GM12878 (cell line): ENCODE data around the gene ABCG4. TPM values are rescaled to one million over a fixed set of nuclear protein-coding genes. Genes with fewer than 3 reads are reported as not detected.

Experiments
- ATAC-seq: fragments of 200-7000 bp; cut with Tn5 transposase; 3 replicates; pipeline ENCODE4 v1.9.1; 2020; ENCODE audit warnings: mild to moderate bottlenecking, moderate library complexity
- BruUV-seq: library from RNA; stranded (reverse); fragments of 400-500 nt; replicated peaks from 2 replicates; lab custom pipeline; 2021; lab: Mats Ljungman, UMichigan
- CTCF ChIA-PET: fragments of 300-600 bp; sonication (Branson Sonifier 250); formaldehyde crosslinking; extraction: SDS; loops from one replicate; lab custom pipeline; 2021; ENCODE audit warnings: inconsistent platforms; lab: Yijun Ruan, JAX
- POLR2A ChIA-PET: fragments of 350-600 bp; formaldehyde crosslinking; extraction: SDS; loops from one replicate; lab custom pipeline; 2021; ENCODE audit warnings: inconsistent platforms; lab: Charles Lee
- RAD21 ChIA-PET: fragments of 300-600 bp; sonication (Branson Sonifier 250); formaldehyde crosslinking; loops from one replicate; lab custom pipeline; 2023; ENCODE audit warnings: antibody characterized with exemption; ENCODE audit not compliant: unreplicated experiment; lab: Charles Lee
- SMC1A ChIA-PET: fragments of 300-600 bp; sonication (Branson Sonifier 250); formaldehyde crosslinking; loops from one replicate; lab custom pipeline; 2023; ENCODE audit not compliant: unreplicated experiment, uncharacterized antibody; lab: Charles Lee
- DNase-seq: peaks from one replicate; pipeline ENCODE4 v3.0.0-alpha.2; 2011; ENCODE audit warnings: low read depth, low spot score
- FAIRE-seq: peaks from 3 replicates; lab custom pipeline; 2011; peaks lifted over from hg19 to GRCh38; lab: Jason Lieb, UNC
- H2AFZ ChIP-seq: 2 replicates; pipeline ENCODE4 v1.6.0; 2011; ENCODE audit warnings: low read depth, low read length, control low read depth; ENCODE audit not compliant: control insufficient read depth
- H3K27ac ChIP-seq: 2 replicates; pipeline ENCODE4 v1.5.1; 2011; ENCODE audit warnings: control low read depth; ENCODE audit not compliant: control insufficient read depth, insufficient read depth
- H3K27me3 ChIP-seq, 2 experiments: replicated peaks in 1 of 2; 2 replicates each; pipeline versions ENCODE4 v1.6.0 to v1.6.1; 2011; ENCODE audit warnings: low read length in 1 of 2; ENCODE audit not compliant: control insufficient read depth in 2 of 2, insufficient read depth in 2 of 2
- H3K36me3 ChIP-seq, 2 experiments: 2 replicates each; pipeline ENCODE4 v1.5.1; 2011; ENCODE audit warnings: low read length in 1 of 2; ENCODE audit not compliant: control insufficient read depth in 2 of 2, insufficient read depth in 2 of 2
- H3K4me1 ChIP-seq: 2 replicates; pipeline ENCODE4 v1.6.1; 2011; ENCODE audit warnings: mild to moderate bottlenecking, low read length, moderate library complexity, mixed read lengths; ENCODE audit not compliant: control insufficient read depth, insufficient read depth
- H3K4me2 ChIP-seq: 2 replicates; pipeline ENCODE4 v1.6.0; 2011; ENCODE audit warnings: control low read depth; ENCODE audit not compliant: control insufficient read depth, insufficient read depth
- H3K4me3 ChIP-seq: fragments of 200-600 bp; sonication (generic); 2 replicates; pipeline ENCODE4 v1.5.1; 2016
- H3K79me2 ChIP-seq: 2 replicates; pipeline ENCODE4 v1.6.0; 2011; ENCODE audit warnings: low read length; ENCODE audit not compliant: control insufficient read depth, insufficient read depth
- H3K9ac ChIP-seq: 2 replicates; pipeline ENCODE4 v1.8.0; 2011; ENCODE audit warnings: low read length, control low read depth, mixed read lengths; ENCODE audit not compliant: control insufficient read depth, insufficient read depth
- H3K9me3 ChIP-seq: replicated peaks from 3 replicates; pipeline ENCODE4 v1.5.1; 2011; ENCODE audit warnings: mild to moderate bottlenecking, low read length; ENCODE audit not compliant: control insufficient read depth, insufficient read depth
- H4K20me1 ChIP-seq: 2 replicates; pipeline ENCODE4 v1.6.0; 2011; ENCODE audit not compliant: control insufficient read depth, insufficient read depth
- BCL11A ChIP-seq: IDR thresholded peaks from 2 replicates; pipeline ENCODE4 v1.6.1; 2011; ENCODE audit warnings: low read depth, low read length
- CEBPB ChIP-seq, 2 experiments: fragments of 150-350 bp in 1 of 2; IDR thresholded peaks; 2 replicates each; pipeline ENCODE4 v1.6.1; 2012 to 2014; ENCODE audit warnings: low read depth in 2 of 2, low read length in 2 of 2, borderline replicate concordance in 1 of 2, inconsistent platforms in 1 of 2
- CHD4 ChIP-seq: fragments of 200-600 bp; sonication (generic); IDR thresholded peaks from 2 replicates; pipeline ENCODE4 v1.6.1; 2016; ENCODE audit warnings: mild to moderate bottlenecking
- MYB ChIP-seq: fragments of 150-350 bp; IDR thresholded peaks from 2 replicates; pipeline ENCODE4 v1.6.1; 2014; ENCODE audit warnings: mild to moderate bottlenecking, low read depth, low read length, borderline replicate concordance
- NRF1 ChIP-seq: conservative IDR thresholded peaks from 2 replicates; pipeline ENCODE4 v1.6.1; 2011; ENCODE audit warnings: mild to moderate bottlenecking, low read depth, low read length, improper control_type of control experiment
- RUNX3 ChIP-seq: IDR thresholded peaks from 2 replicates; pipeline ENCODE4 v1.6.1; 2012; ENCODE audit warnings: low read length, inconsistent platforms
- SMC3 ChIP-seq: IDR thresholded peaks from 2 replicates; pipeline ENCODE4 v1.6.1; 2011; ENCODE audit warnings: low read length, improper control_type of control experiment, borderline replicate concordance
- ZNF217 ChIP-seq: fragments of 450-650 bp; IDR thresholded peaks from 2 replicates; pipeline ENCODE4 v1.6.1; 2017; ENCODE audit warnings: antibody characterized with exemption, mild to moderate bottlenecking
- ZNF274 ChIP-seq: IDR thresholded peaks from one replicate; pipeline ENCODE4 v1.8.0; 2011; ENCODE audit not compliant: insufficient read length, insufficient read depth
- WGBS: methylation state at CpG from one replicate; pipeline ENCODE4 v1.1.6; 2016; ENCODE audit warnings: low lambda C conversion rate; ENCODE audit not compliant: insufficient replicate concordance, insufficient coverage; ENCODE audit errors: missing lambda C conversion rate; 5-methylcytosine and 5-hydroxymethylcytosine counted together
- in situ Hi-C: fragments of 300-500 bp; cut with MboI; formaldehyde crosslinking; loops from 9 replicates; pipeline ENCODE4 v1.14.3; 2018; ENCODE audit warnings: mixed read lengths
- intact Hi-C: fragments of 100-400 bp; cut with micrococcal nuclease; formaldehyde crosslinking; loops from one replicate; pipeline ENCODE4 v1.14.2; 2022; ENCODE audit not compliant: unreplicated experiment
- polyA plus RNA-seq, 11 experiments: library from polyadenylated mRNA; depleted of rRNA in 4 of 11; unstranded in 6 of 11; stranded (reverse) in 5 of 11; fragments of >200 nt; fragmentation: Nextera tagmentation in 4 of 11; fragmentation: Illumina TruSeq in 1 of 11; extraction: Ambion mirVana in 4 of 11; extraction: Trizol in 1 of 11; gene quantifications; 1 replicate in 1 of 11; 2 replicates in 10 of 11; pipeline versions ENCODE4 v1.2.1 to v1.2.3, GENCODE V29; 2011 to 2016; ENCODE audit warnings: inconsistent platforms in 2 of 11, missing spikeins in 2 of 11, low read depth in 1 of 11
- total RNA-seq, 4 experiments: library from RNA; depleted of rRNA in 3 of 4; stranded (reverse); fragments of >200 nt in 3 of 4; fragmentation: Illumina TruSeq in 1 of 4; extraction: Trizol in 1 of 4; gene quantifications; 2 replicates each; pipeline versions ENCODE4 v1.2.1 to v1.2.3, GENCODE V29; 2013 to 2021
- TF ChIP-seq, protein P1 (sequence below): fragments of 150-350 bp; IDR thresholded peaks from 2 replicates; pipeline ENCODE4 v1.6.1; 2014; ENCODE audit warnings: mild to moderate bottlenecking, low read depth, low read length
- TF ChIP-seq, protein P2 (sequence below): IDR thresholded peaks from 2 replicates; pipeline ENCODE4 v1.6.1; 2011; ENCODE audit warnings: borderline replicate concordance, low read depth, mild to moderate bottlenecking, moderate library complexity, low read length; ENCODE audit not compliant: insufficient read depth, poor library complexity, severe bottlenecking
- TF ChIP-seq, protein P3 (sequence below): IDR thresholded peaks from 2 replicates; pipeline ENCODE4 v1.6.1; 2012; ENCODE audit warnings: low read depth, low read length, improper control_type of control experiment

The ABCG4 gene
- total and polyA plus RNA-seq, 10 of the 15 experiments (the other 5 are each of a cell fraction or from before 2014, with no cell fraction given), result not detected

DNA sequence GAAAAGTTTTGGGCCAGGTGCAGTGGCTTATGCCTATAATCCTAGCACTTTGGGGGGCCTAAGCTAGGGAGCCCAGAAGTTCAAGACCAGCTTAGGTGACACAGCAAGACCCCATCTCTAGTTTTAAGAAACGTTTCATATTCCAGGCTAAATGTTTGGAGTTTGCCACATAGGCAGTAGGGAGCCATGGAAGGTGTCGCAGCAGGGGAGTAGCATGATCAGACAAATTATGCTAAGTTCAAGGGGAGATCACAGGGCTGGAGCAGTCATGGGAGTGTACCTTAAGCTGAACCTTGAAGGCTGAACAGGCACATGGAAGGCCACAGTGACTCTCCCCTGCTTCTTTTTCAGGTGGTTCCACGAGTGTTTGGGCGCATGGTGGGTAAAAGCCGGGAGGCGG is 30.5 kb downstream of the ABCG4 start:
- H3K36me3 ChIP-seq, result peaks cover 0 to 2% of the 10 kb centered on the region in 2 experiments; a peak in 2 of 4 replicates
- H4K20me1 ChIP-seq, result no peaks in the 10 kb centered on the region
- no peak for DNase-seq
- H3K4me2 ChIP-seq, result no peak overlapping the region
- no peak overlapping the region for H3K9ac ChIP-seq
- in situ Hi-C loops (no loop called here), intact Hi-C loops (no loop called here)
- no peak for FAIRE-seq
- H3K79me2 ChIP-seq, result no peaks in the 10 kb centered on the region
- SMC1A ChIA-PET, result interaction anchor here (1.7 kb wide), 1 partner anchor 17 kb away, joined by 3 read pairs; no protein-coding TSS in a partner anchor
- CTCF ChIA-PET, result interaction anchor here (0.6 to 1.0 kb wide), 2 partner anchors 17 to 1105 kb away, joined by 3 to 4 read pairs; no protein-coding TSS in a partner anchor
- no peaks in the 10 kb centered on the region for H3K4me1 ChIP-seq
- no peaks in the 10 kb centered on the region for H3K9me3 ChIP-seq
- H2AFZ ChIP-seq, result no peak overlapping the region
- ATAC-seq, result no peak
- no TSS peak for BruUV-seq
- POLR2A ChIA-PET, result no interaction called here
- no peaks in the 10 kb centered on the region; a peak in 1 of 4 replicates for H3K27me3 ChIP-seq
- TF ChIP-seq ZNF274, result no peak
- WGBS, result 84% methylated on average over 6 of the region's 6 CpGs
- H3K27ac ChIP-seq, result no peak overlapping the region
- RAD21 ChIA-PET, result no interaction called here
- H3K4me3 ChIP-seq, result no peak overlapping the region

DNA sequence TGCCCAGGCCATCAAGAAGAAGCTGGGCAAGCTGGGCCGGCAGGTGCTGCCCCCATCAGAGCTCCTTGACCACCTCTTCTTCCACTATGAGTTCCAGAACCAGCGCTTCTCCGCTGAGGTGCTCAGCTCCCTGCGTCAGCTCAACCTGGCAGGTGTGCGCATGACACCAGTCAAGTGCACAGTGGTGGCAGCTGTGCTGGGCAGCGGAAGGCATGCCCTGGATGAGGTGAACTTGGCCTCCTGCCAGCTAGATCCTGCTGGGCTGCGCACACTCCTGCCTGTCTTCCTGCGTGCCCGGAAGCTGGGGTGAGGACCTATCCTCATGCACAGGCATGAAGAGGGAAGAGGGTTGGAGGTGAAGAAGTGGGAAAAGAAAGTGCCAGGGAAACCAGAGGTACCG is 31.1 kb downstream of the ABCG4 start:
- H3K27ac ChIP-seq, result no peak overlapping the region
- no peaks in the 10 kb centered on the region for H3K4me1 ChIP-seq
- no peak overlapping the region for H3K9ac ChIP-seq
- intact Hi-C loops, result no loop called here
- H4K20me1 ChIP-seq, result no peaks in the 10 kb centered on the region
- POLR2A ChIA-PET, result interaction anchor here (0.6 kb wide), 1 partner anchor 66 kb away, joined by 3 read pairs; no protein-coding TSS in a partner anchor
- no TSS peak for BruUV-seq
- H3K4me2 ChIP-seq, result no peak overlapping the region
- no peak for DNase-seq
- no peaks in the 10 kb centered on the region; the same call in 2 of the 3 replicates for H3K9me3 ChIP-seq
- peaks cover 0 to under 1% of the 10 kb centered on the region in 2 experiments; a peak in 2 of 4 replicates for H3K36me3 ChIP-seq
- no peak for FAIRE-seq
- RAD21 ChIA-PET, result no interaction called here
- H2AFZ ChIP-seq, result no peak overlapping the region
- no peak for ATAC-seq
- CTCF ChIA-PET, result interaction anchor here (1.0 kb wide), 1 partner anchor 17 kb away, joined by 4 read pairs; no protein-coding TSS in a partner anchor
- H3K79me2 ChIP-seq, result no peaks in the 10 kb centered on the region
- H3K4me3 ChIP-seq, result no peak overlapping the region
- SMC1A ChIA-PET, result interaction anchor here (1.7 kb wide), 1 partner anchor 17 kb away, joined by 3 read pairs; no protein-coding TSS in a partner anchor
- H3K27me3 ChIP-seq, result no peaks in the 10 kb centered on the region; a peak in 1 of 4 replicates
- in situ Hi-C loops, result no loop called here
- WGBS, result 88% methylated on average over 10 of the region's 10 CpGs
- no peak for TF ChIP-seq CHD4
- TF ChIP-seq, protein P1, sequence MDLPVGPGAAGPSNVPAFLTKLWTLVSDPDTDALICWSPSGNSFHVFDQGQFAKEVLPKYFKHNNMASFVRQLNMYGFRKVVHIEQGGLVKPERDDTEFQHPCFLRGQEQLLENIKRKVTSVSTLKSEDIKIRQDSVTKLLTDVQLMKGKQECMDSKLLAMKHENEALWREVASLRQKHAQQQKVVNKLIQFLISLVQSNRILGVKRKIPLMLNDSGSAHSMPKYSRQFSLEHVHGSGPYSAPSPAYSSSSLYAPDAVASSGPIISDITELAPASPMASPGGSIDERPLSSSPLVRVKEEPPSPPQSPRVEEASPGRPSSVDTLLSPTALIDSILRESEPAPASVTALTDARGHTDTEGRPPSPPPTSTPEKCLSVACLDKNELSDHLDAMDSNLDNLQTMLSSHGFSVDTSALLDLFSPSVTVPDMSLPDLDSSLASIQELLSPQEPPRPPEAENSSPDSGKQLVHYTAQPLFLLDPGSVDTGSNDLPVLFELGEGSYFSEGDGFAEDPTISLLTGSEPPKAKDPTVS, result no peak
- no peak for TF ChIP-seq BCL11A
- TF ChIP-seq, protein P2, sequence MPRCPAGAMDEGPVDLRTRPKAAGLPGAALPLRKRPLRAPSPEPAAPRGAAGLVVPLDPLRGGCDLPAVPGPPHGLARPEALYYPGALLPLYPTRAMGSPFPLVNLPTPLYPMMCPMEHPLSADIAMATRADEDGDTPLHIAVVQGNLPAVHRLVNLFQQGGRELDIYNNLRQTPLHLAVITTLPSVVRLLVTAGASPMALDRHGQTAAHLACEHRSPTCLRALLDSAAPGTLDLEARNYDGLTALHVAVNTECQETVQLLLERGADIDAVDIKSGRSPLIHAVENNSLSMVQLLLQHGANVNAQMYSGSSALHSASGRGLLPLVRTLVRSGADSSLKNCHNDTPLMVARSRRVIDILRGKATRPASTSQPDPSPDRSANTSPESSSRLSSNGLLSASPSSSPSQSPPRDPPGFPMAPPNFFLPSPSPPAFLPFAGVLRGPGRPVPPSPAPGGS, result no peak
- no peak for TF ChIP-seq ZNF217
- no peak for TF ChIP-seq MYB
- no peak for TF ChIP-seq SMC3
- TF ChIP-seq NRF1, result no peak
- TF ChIP-seq RUNX3, result no peak
- TF ChIP-seq, protein P3, sequence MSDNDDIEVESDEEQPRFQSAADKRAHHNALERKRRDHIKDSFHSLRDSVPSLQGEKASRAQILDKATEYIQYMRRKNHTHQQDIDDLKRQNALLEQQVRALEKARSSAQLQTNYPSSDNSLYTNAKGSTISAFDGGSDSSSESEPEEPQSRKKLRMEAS, result no peak
- no peak for TF ChIP-seq CEBPB (IDR thresholded peaks at IDR 0.05; ENCODE audit: borderline replicate concordance in 1 of 2, low read depth in 2 of 2, low read length in 2 of 2)
